T-helper 1 cell treated with Interleukin-12 subunit alpha and Interleukin-12 subunit beta and Interleukin-4 antibody, amounts not matched to agents 30 ng/mL and 1 ng/mL, for 36 hours (primary cell): ENCODE results near the gene ERCC8. TPM values are rescaled to one million over a fixed set of nuclear protein-coding genes. Genes with fewer than 3 reads are reported as not detected.
"Not testable (repeated sequence)": the region's sequence is repeated elsewhere in the genome, so short reads cannot be mapped to it uniquely, and the experiment has no call there.

Experiments
- intact Hi-C: fragments of 100-400 bp; cut with micrococcal nuclease; formaldehyde crosslinking; loops from one replicate; pipeline ENCODE4 v1.15.1; 2024
- total RNA-seq: library from RNA; stranded (reverse); gene quantifications from 2 replicates; pipeline ENCODE4 v1.2.3, GENCODE V29; 2022

ERCC8 gene
- total RNA-seq, 1 donor from 2014 or later, result 9.1 TPM

GRCh38 chr5:60927450-60927849 is 17.4 kb downstream of the ERCC8 start:
- intact Hi-C loops, result no loop called here

- intact Hi-C loops, result no loop called here
Measured at GRCh38 chr5:60918466-60918865, 26.4 kb downstream of the ERCC8 start.

- intact Hi-C loops, result no loop called here
Measured at GRCh38 chr5:60916646-60917045, 28.2 kb downstream of the ERCC8 start.

GRCh38 chr5:60903356-60903755 is 41.5 kb downstream of the ERCC8 start:
- intact Hi-C loops, result no loop called here

- intact Hi-C loops, result no loop called here
Measured at GRCh38 chr5:60896991-60897390, 47.9 kb downstream of the ERCC8 start.

GRCh38 chr5:60893521-60893920 is 51.3 kb downstream of the ERCC8 start:
- intact Hi-C loops, result no loop called here

- intact Hi-C loops, result no loop called here
Measured at GRCh38 chr5:60891667-60892066, 53.2 kb downstream of the ERCC8 start.

GRCh38 chr5:60888359-60889061 is 56.4 kb downstream of the ERCC8 start:
- intact Hi-C loops, result no loop called here

GRCh38 chr5:60887746-60888145 is 57.1 kb downstream of the ERCC8 start:
- intact Hi-C loops, result no loop called here

GRCh38 chr5:60887096-60887495 is 57.8 kb downstream of the ERCC8 start:
- intact Hi-C loops, result no loop called here

GRCh38 chr5:60886158-60886557 is 58.7 kb downstream of the ERCC8 start:
- intact Hi-C loops, result no loop called here

- intact Hi-C loops, result loop anchor here (1.0 to 5.0 kb wide), 2 partner anchors 206 to 1071 kb away; no protein-coding TSS in a partner anchor
Measured at GRCh38 chr5:60883229-60883628, 61.6 kb downstream of the ERCC8 start.

- intact Hi-C loops, result no loop called here
Measured at GRCh38 chr5:60872892-60873291, 72.0 kb downstream of the ERCC8 start.

GRCh38 chr5:60870857-60871256 is 74.0 kb downstream of the ERCC8 start:
- intact Hi-C loops, result no loop called here

- intact Hi-C loops, result not testable (repeated sequence)
Measured at GRCh38 chr5:60860572-60860971, 84.3 kb downstream of the ERCC8 start.

- intact Hi-C loops, result no loop called here
Measured at GRCh38 chr5:60856066-60856465, 88.8 kb downstream of the ERCC8 start.

GRCh38 chr5:60852940-60853339 is 91.9 kb downstream of the ERCC8 start:
- intact Hi-C loops, result no loop called here

- intact Hi-C loops, result no loop called here
Measured at GRCh38 chr5:60852317-60852716, 92.6 kb downstream of the ERCC8 start.

GRCh38 chr5:60851626-60852025 is 93.2 kb downstream of the ERCC8 start:
- intact Hi-C loops, result no loop called here

- intact Hi-C loops, result no loop called here
Measured at GRCh38 chr5:60846298-60846697, 98.6 kb downstream of the ERCC8 start.

GRCh38 chr5:60843936-60844905 is 100.6 kb downstream of the ERCC8 start, which contains the start of gene ELOVL7:
Gene ELOVL7 (minus strand): TSS chr5:60844269. CDS start chr5:60787397, 56,872 bp downstream.
- intact Hi-C loops, result loop anchor here (2.0 to 5.0 kb wide), 3 partner anchors 103 to 167 kb away; partner anchors contain the start of genes DEPDC1B, ERCC8 and NDUFAF2

- intact Hi-C loops, result loop anchor here (5.0 kb wide), 2 partner anchors 104 to 141 kb away; partner anchors contain the start of genes DEPDC1B, ERCC8 and NDUFAF2
Measured at GRCh38 chr5:60843386-60843935, 101.4 kb downstream of the ERCC8 start.
